ENCODE data around the gene ZNF689.

GRCh38 chr16:30636599-30636998 is 26.4 kb upstream of the ZNF689 start:
- TF ChIP-seq BRCA1 (CRISPR knock-in tag; IDR thresholded peaks at IDR 0.05) (no peak), ZNF3 (CRISPR knock-in tag; IDR thresholded peaks at IDR 0.05) (no peak), ATF6 (CRISPR knock-in tag; conservative IDR thresholded peaks at IDR 0.05) (no peak), REST (IDR thresholded peaks at IDR 0.05; ENCODE audit: borderline replicate concordance in 1 of 2, low read depth in 1 of 2, low read length in 2 of 2) (no peak), ZNF34 (CRISPR knock-in tag; IDR thresholded peaks at IDR 0.05; ENCODE audit: borderline replicate concordance) (no peak), ZSCAN29 (CRISPR knock-in tag; conservative IDR thresholded peaks at IDR 0.05) (no peak), POLR2A (IDR thresholded peaks at IDR 0.05; ENCODE audit: insufficient read depth in 1 of 2, low read depth in 2 of 2, low read length in 2 of 2) (no peak; a peak in 1 of 4 replicates), EP300 (IDR thresholded peaks at IDR 0.05; ENCODE audit: low read depth in 2 of 2, low read length in 2 of 2) (no peak), EP300 (CRISPR knock-in tag; IDR thresholded peaks at IDR 0.05; ENCODE audit: borderline replicate concordance) (no peak), NFE2L1 (CRISPR knock-in tag; IDR thresholded peaks at IDR 0.05; ENCODE audit: borderline replicate concordance) (no peak), SRSF1 (optimal IDR thresholded peaks at IDR 0.05; ENCODE audit: low read depth, low read length) (no peak), CHD2 (IDR thresholded peaks at IDR 0.05; ENCODE audit: low read depth, low read length) (no peak), DPF2 (CRISPR knock-in tag; IDR thresholded peaks at IDR 0.05; ENCODE audit: borderline replicate concordance, low read depth) (no peak)
- TF ChIP-seq, protein P1, sequence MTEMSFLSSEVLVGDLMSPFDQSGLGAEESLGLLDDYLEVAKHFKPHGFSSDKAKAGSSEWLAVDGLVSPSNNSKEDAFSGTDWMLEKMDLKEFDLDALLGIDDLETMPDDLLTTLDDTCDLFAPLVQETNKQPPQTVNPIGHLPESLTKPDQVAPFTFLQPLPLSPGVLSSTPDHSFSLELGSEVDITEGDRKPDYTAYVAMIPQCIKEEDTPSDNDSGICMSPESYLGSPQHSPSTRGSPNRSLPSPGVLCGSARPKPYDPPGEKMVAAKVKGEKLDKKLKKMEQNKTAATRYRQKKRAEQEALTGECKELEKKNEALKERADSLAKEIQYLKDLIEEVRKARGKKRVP (CRISPR knock-in tag; IDR thresholded peaks at IDR 0.05), result no peak
- TF ChIP-seq, protein P2, sequence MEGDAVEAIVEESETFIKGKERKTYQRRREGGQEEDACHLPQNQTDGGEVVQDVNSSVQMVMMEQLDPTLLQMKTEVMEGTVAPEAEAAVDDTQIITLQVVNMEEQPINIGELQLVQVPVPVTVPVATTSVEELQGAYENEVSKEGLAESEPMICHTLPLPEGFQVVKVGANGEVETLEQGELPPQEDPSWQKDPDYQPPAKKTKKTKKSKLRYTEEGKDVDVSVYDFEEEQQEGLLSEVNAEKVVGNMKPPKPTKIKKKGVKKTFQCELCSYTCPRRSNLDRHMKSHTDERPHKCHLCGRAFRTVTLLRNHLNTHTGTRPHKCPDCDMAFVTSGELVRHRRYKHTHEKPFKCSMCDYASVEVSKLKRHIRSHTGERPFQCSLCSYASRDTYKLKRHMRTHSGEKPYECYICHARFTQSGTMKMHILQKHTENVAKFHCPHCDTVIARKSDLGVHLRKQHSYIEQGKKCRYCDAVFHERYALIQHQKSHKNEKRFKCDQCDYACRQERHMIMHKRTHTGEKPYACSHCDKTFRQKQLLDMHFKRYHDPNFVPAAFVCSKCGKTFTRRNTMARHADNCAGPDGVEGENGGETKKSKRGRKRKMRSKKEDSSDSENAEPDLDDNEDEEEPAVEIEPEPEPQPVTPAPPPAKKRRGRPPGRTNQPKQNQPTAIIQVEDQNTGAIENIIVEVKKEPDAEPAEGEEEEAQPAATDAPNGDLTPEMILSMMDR (CRISPR knock-in tag; IDR thresholded peaks at IDR 0.05), result no peak

Measured in HepG2 (cell line).